Measurements from ENCODE around the gene ZDHHC14.
A peak's percentile ranks its signal among the peaks of the same experiment; 100 is the strongest.
"Not testable (repeated sequence)": the region's sequence is repeated elsewhere in the genome, so short reads cannot be mapped to it uniquely, and the experiment has no call there.

The ZDHHC14 gene

GRCh38 chr6:157708239-157708638 lies 327.2 kb downstream of the ZDHHC14 start:
- DNase-seq, result no peak

DNA sequence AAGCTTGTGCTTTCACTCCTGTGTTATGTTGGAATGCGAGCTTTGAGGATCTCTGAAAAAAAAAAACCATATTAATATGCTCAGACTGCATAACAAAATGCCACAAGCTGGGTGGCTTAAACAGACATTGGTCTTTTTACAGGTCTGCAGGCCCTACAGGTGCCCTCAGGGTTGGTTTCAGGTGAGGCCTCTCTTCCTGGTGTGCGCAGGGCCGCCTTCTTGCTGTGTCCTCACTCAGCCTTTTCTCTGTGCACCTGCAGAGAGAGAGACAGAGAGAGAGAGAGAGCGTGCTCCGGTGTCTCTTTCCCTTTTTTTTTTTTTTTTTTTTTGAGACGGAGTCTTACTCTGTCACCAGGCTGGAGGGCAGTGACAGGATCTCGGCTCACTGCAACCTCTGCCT lies 327.9 kb downstream of the ZDHHC14 start:
- DNase-seq, result no peak

DNA sequence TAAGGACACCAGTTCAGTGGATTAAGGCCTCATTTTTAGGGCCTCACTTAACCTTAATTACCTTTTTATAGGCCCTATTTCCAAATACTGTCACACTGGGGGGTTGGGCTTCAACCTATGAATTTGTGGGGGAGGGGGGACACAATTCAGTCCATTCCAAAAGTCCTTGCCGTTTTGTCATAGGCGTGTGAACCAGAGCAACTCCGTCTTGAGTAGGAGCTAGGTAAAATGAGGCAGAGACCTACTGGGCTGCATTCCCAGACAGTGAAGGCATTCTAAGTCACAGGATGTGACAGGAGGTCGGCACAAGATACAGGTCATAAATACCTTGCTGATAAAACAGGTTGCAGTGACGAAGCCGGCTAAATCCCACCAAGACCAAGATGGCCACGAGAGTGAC lies 328.6 kb downstream of the ZDHHC14 start:
- DNase-seq, result no peak

- no peak for DNase-seq
These were observed 329.6 kb downstream of the ZDHHC14 start for GRCh38 chr6:157710604-157711003.

DNA sequence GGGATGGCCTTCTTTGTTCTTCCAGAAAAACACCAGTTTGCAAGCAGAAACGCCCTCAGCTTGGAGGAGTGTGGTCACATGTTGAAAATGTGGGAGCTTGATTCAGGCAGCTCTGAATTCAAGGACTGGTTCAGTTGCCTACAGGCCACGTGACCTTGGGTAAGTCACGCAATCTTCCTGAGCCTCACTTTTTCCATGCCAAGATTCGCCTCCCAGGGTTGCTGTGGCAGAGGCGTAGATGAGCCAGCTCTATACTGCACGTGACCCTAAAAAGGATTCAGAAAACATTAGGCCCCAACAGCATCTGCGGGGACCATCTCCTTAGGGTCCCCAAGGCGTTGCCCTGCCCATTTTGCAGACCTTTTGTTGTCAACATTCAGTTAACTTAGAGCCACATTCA lies 330.1 kb downstream of the ZDHHC14 start:
- no peak for DNase-seq

DNA sequence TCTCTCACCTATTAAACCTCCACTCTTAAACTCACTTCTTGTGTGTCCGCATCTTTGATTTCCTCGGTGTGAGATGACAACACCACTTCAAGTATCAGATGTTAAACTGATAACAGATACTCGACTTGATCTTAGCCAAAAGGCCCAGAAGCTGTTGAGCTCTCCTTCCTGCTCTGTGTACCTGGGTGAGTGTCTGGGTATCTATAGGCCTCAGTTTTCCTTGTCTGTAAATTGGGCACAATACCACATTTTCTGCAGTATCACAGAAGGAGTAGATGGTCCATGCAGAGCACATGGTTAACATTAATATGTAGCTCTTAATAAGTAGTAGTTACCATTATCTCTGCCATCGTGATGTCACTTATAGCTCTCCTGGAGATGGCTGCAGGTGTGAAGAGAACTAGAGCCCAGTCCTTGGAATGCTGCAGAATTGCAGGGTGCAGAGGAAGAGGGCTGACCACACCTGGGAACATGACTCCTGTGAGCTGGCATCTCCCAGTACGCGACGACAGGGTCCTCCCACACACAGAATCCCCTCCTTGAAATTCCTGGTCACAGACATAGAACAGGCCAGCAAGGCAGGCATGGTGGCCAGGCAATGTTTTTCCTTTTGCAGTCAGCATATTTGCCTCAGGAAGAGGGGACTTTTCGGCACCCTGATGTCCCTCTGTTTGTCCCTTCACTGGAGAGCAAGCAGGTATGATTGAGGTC lies 331.8 kb downstream of the ZDHHC14 start:
- DNase-seq, result no peak

- DNase-seq, result no peak
These were observed 332.6 kb downstream of the ZDHHC14 start for GRCh38 chr6:157713451-157714152.

GRCh38 chr6:157714153-157714490 lies 333.1 kb downstream of the ZDHHC14 start:
- DNase-seq, result no peak

GRCh38 chr6:157715728-157716164 lies 334.8 kb downstream of the ZDHHC14 start:
- DNase-seq, result peak; percentile 77

GRCh38 chr6:157716251-157716995 lies 335.4 kb downstream of the ZDHHC14 start:
- no peak for DNase-seq

DNA sequence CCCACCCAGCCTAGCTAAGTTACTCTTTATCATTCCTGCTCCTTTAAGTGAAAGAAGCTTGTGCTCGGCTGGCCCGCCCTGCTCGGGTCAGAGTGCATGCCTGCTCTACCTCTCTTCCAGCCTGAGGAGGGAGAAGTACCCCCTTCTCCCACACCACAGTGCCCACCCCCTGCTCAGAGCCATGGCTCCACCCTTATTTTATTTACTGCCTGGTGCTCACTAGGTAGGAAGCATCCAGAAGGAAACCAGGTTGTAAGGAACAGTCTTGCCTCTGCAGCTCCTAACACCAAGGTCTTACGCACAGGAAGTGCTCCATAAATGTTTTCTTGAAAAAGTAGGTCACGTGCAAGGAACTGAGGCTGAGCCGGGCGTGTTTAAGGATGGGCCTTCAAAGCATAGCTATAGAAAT lies 336.4 kb downstream of the ZDHHC14 start:
- DNase-seq, result no peak

- no peak for DNase-seq
These were observed 337.7 kb downstream of the ZDHHC14 start for GRCh38 chr6:157718503-157719187.

- DNase-seq, result not testable (repeated sequence)
These were observed 340.0 kb downstream of the ZDHHC14 start for GRCh38 chr6:157720964-157721363.

- DNase-seq, result no peak
These were observed 340.4 kb downstream of the ZDHHC14 start for GRCh38 chr6:157721426-157721825.

DNA sequence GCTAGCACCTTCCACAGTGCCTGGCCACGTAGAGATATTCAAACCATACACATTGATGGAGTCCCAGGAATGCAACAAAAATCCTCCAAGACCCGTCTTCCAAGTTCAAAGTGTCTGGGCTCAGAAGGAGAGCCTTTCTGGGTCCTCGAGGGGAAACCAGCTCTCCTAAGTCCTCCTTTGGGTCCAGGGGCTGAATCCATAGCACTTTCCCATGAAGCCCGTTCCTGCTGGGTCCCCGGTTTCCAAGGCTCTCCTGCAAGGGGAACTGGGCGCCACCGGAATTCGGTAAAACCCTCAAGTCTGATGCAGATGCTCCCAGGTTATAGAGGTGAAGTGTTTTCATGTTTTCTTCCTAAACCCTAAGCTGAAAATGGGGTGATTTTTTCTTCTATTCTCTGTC lies 340.8 kb downstream of the ZDHHC14 start:
- DNase-seq, result no peak

- DNase-seq, result no peak
These were observed 342.4 kb downstream of the ZDHHC14 start for GRCh38 chr6:157723376-157723775.

- no peak for DNase-seq
These were observed 343.3 kb downstream of the ZDHHC14 start for GRCh38 chr6:157724138-157724820.

GRCh38 chr6:157724960-157725741 lies 344.2 kb downstream of the ZDHHC14 start:
- no peak for DNase-seq

DNA sequence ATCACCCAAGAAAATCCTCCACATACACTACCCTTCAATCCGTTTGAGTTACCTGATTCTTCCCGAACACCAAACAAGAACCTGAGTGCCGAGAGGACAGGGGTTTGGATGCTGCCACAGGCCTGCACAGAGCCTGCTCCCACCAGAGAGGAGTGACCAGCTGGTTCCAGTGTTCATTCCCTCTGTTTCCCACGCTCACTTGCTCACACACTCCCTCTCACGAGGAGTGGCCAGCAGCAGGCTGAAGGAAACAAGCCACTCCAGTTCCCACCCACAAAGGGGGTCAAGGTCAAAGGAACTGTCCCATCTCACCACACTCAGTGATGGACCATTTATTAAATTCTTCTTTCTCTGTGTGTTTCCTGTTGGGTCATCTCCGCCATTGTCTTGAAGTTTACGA lies 344.8 kb downstream of the ZDHHC14 start:
- no peak for DNase-seq

- DNase-seq, result no peak
These were observed 346.1 kb downstream of the ZDHHC14 start for GRCh38 chr6:157726892-157727628.
